LNCaP clone FGC (cell line): ENCODE results near the gene KRT16.

Experiments used
- DNase-seq: peaks from one replicate; pipeline ENCODE4 v3.0.0-alpha.2; 2011; ENCODE audit warnings: low read depth
- H3K4me3 ChIP-seq: 2 replicates; pipeline ENCODE4 v1.5.1; 2011; ENCODE audit warnings: mild to moderate bottlenecking, low read depth, low read length, control low read depth
- CTCF ChIP-seq: IDR thresholded peaks from 2 replicates; pipeline ENCODE4 v1.5.1; 2012; ENCODE audit warnings: mild to moderate bottlenecking; ENCODE audit not compliant: control insufficient read depth, insufficient read depth; ENCODE audit errors: extremely low read depth

Gene KRT16

GRCh38 chr17:41636652-41637051 is 24.1 kb upstream of the KRT16 start:
- no peak for DNase-seq
- H3K4me3 ChIP-seq, result no peak overlapping the region
- no peak for TF ChIP-seq CTCF

GRCh38 chr17:41635121-41636097 is 22.8 kb upstream of the KRT16 start:
- H3K4me3 ChIP-seq, result no peak overlapping the region
- DNase-seq, result no peak
- no peak for TF ChIP-seq CTCF

GRCh38 chr17:41634639-41635038 is 22.1 kb upstream of the KRT16 start:
- no peak for DNase-seq
- no peak overlapping the region for H3K4me3 ChIP-seq
- no peak for TF ChIP-seq CTCF

GRCh38 chr17:41633556-41634199 is 21.1 kb upstream of the KRT16 start:
- H3K4me3 ChIP-seq, result no peak overlapping the region
- DNase-seq, result no peak
- no peak for TF ChIP-seq CTCF

- no peak for DNase-seq
- TF ChIP-seq CTCF, result no peak
Measured at GRCh38 chr17:41632482-41633105, 20.0 kb upstream of the KRT16 start.

GRCh38 chr17:41631898-41632285 is 19.3 kb upstream of the KRT16 start:
- TF ChIP-seq CTCF, result no peak
- DNase-seq, result no peak
- no peak overlapping the region for H3K4me3 ChIP-seq

More at GRCh38 chr17:41632482-41633105, 20.0 kb upstream of the KRT16 start:
- H3K4me3 ChIP-seq, result no peak overlapping the region
